Aorta (tissue), 5 donors: Measurements from ENCODE around the gene SSRP1. TPM values are rescaled to one million over a fixed set of nuclear protein-coding genes. Genes with fewer than 3 reads are reported as not detected.

ENCODE experiments used
- ATAC-seq: fragments of 200-7000 bp; cut with Tn5 transposase; one replicate; pipeline ENCODE4 v1.9.1; 2022; ENCODE audit warnings: moderate library complexity; ENCODE audit not compliant: low FRiP score
- DNase-seq, 2 donors: peaks; one replicate each; pipeline ENCODE4 v3.0.0-alpha.2; 2020
- H3K27ac ChIP-seq, 2 donors: one replicate each; pipeline ENCODE4 v1.5.1; 2013; ENCODE audit warnings: low read length in 2 of 2, mild to moderate bottlenecking in 2 of 2, moderate library complexity in 2 of 2, control low read depth in 1 of 2, inconsistent platforms in 1 of 2, low read depth in 1 of 2
- H3K27me3 ChIP-seq, 2 donors: one replicate each; pipeline ENCODE4 v1.6.1; 2013; ENCODE audit warnings: control low read depth in 1 of 2, low read length in 1 of 2, mild to moderate bottlenecking in 1 of 2, moderate library complexity in 1 of 2; ENCODE audit not compliant: insufficient read depth in 2 of 2, control insufficient read depth in 1 of 2
- H3K36me3 ChIP-seq, 2 donors: one replicate each; pipeline ENCODE4 v1.6.1; 2013; ENCODE audit warnings: control low read depth in 1 of 2, low read length in 1 of 2, mild to moderate bottlenecking in 1 of 2; ENCODE audit not compliant: insufficient read depth in 2 of 2, control insufficient read depth in 1 of 2
- H3K4me1 ChIP-seq, 2 donors: one replicate each; pipeline ENCODE4 v1.6.1; 2013; ENCODE audit warnings: low read length in 2 of 2, control low read depth in 1 of 2, mild to moderate bottlenecking in 1 of 2, moderate library complexity in 1 of 2; ENCODE audit not compliant: insufficient read depth in 2 of 2, control insufficient read depth in 1 of 2
- H3K4me3 ChIP-seq, 2 donors: one replicate each; pipeline ENCODE4 v1.5.1; 2013; ENCODE audit warnings: low read length in 2 of 2, control low read depth in 1 of 2, mild to moderate bottlenecking in 1 of 2
- H3K9me3 ChIP-seq: one replicate; pipeline ENCODE4 v1.6.1; 2013; ENCODE audit warnings: mild to moderate bottlenecking, low read length; ENCODE audit not compliant: control insufficient read depth
- WGBS, 2 donors: extraction: QIAGEN DNeasy Blood & Tissue Kit; methylation state at CpG; one replicate each; pipeline ENCODE4 v1.1.7; 2013; 5-methylcytosine and 5-hydroxymethylcytosine counted together
- intact Hi-C, 2 donors: fragments of 100-400 bp; cut with DNase I; formaldehyde crosslinking; loops; one replicate each; pipeline versions ENCODE4 v1.14.2 to v1.15.0; 2022
- polyA plus RNA-seq, 2 donors: library from polyadenylated mRNA; stranded (reverse); fragments of 200-250 nt; gene quantifications; one replicate each; pipeline ENCODE4 v1.2.3, GENCODE V29; 2013
- total RNA-seq, 2 donors: library from RNA; stranded (reverse); fragmentation: NEBNext Ultra II Directional; extraction: Animal tissue kit (Norgen Biotek cat#: 25700); gene quantifications; one replicate each; pipeline ENCODE4 v1.2.1, GENCODE V29; 2021
- donor health status: healthy with polysubstance abuse.
- donor health status: Bipolar disorder and iron deficiency.
- donor health status: DM: no; HTN: no; CAD: no.
- donor health status: DM: no; HTN: no; CAD: no.
- donor health status: DM: yes; HTN: yes; CAD: no.

SSRP1 gene
- total and polyA plus RNA-seq, 4 donors, result 37.8 to 48.7 (median 44.0) TPM

GRCh38 chr11:57324886-57325734 lies 10.6 kb downstream of the SSRP1 start, which contains the start of gene TNKS1BP1:
Gene TNKS1BP1 (minus strand): TSS chr11:57324952. CDS start chr11:57321885, 3,067 bp downstream.
- H3K4me1 ChIP-seq, result no peaks in the 10 kb centered on the region
- no peaks in the 10 kb centered on the region for H3K9me3 ChIP-seq
- intact Hi-C loops, result loop anchor here (10.0 kb wide), 2 partner anchors 330 to 340 kb away; partner anchors contain the start of genes CLP1 (in 1 of the 2) and ZDHHC5 (in 1 of the 2)
- ATAC-seq, result peak; percentile 89
- H3K27ac ChIP-seq, result peak within 1 kb of the TSS; percentile 87 to 97
- H3K27me3 ChIP-seq, result no peaks in the 10 kb centered on the region
- peak within 1 kb of the TSS; percentile 56 to 78 for H3K4me3 ChIP-seq
- peaks cover 0 to 2% of the 10 kb centered on the region in 2 donors for H3K36me3 ChIP-seq
- DNase-seq, result peak; percentile 98 to 99
- WGBS, 2 donors, result 1% methylated on average over 49 to 61 of the region's 61 CpGs

- ATAC-seq (peak; percentile 1), DNase-seq (peak; percentile 71 to 82)
- no peaks in the 10 kb centered on the region for H3K27me3 ChIP-seq
- peak overlapping the region; percentile 56 for H3K4me3 ChIP-seq
- H3K4me1 ChIP-seq, result no peaks in the 10 kb centered on the region
- intact Hi-C loops, result loop anchor here (10.0 kb wide), 2 partner anchors 330 to 340 kb away; partner anchors contain the start of genes CLP1 (in 1 of the 2) and ZDHHC5 (in 1 of the 2)
- H3K36me3 ChIP-seq, result no peaks in the 10 kb centered on the region
- WGBS, 2 donors, result 1 to 2% methylated on average over 16 to 64 of the region's 64 CpGs
- H3K9me3 ChIP-seq, result no peaks in the 10 kb centered on the region
- peak overlapping the region; percentile 57 to 88 for H3K27ac ChIP-seq
Measured at GRCh38 chr11:57324154-57324885, 11.4 kb downstream of the SSRP1 start.

GRCh38 chr11:57323855-57324153 lies 11.9 kb downstream of the SSRP1 start:
- no peak for DNase-seq
- H3K4me1 ChIP-seq, result no peaks in the 10 kb centered on the region
- no peak for ATAC-seq
- peak overlapping the region; percentile 57 to 78 for H3K27ac ChIP-seq
- H3K9me3 ChIP-seq, result no peaks in the 10 kb centered on the region
- H3K4me3 ChIP-seq, result peak overlapping the region; percentile 56
- no peaks in the 10 kb centered on the region for H3K36me3 ChIP-seq
- WGBS, 2 donors, result 12 to 13% methylated on average over 9 of the region's 9 CpGs
- intact Hi-C loops, result loop anchor here (10.0 kb wide), 2 partner anchors 331 to 341 kb away; partner anchors contain the start of genes CLP1 (in 1 of the 2) and ZDHHC5 (in 1 of the 2)
- no peaks in the 10 kb centered on the region for H3K27me3 ChIP-seq

- intact Hi-C loops, result loop anchor here (10.0 kb wide), 2 partner anchors 331 to 341 kb away; partner anchors contain the start of genes CLP1 (in 1 of the 2) and ZDHHC5 (in 1 of the 2)
- WGBS, 2 donors, result 44 to 50% methylated on average over 3 of the region's 3 CpGs
- Histone ChIP-seq H3K4me1 (no peaks in the 10 kb centered on the region), H3K27ac (peak overlapping the region; percentile 63 to 88), H3K4me3 (peak overlapping the region; percentile 56), H3K27me3 (no peaks in the 10 kb centered on the region), H3K9me3 (no peaks in the 10 kb centered on the region), H3K36me3 (no peaks in the 10 kb centered on the region)
- peak in 1 of 2 donors; percentile 47 for DNase-seq
- ATAC-seq, result no peak
Measured at GRCh38 chr11:57323167-57323854, 12.4 kb downstream of the SSRP1 start.

- Histone ChIP-seq H3K36me3 (no peaks in the 10 kb centered on the region), H3K27ac (peak overlapping the region; percentile 63 to 88), H3K4me1 (no peaks in the 10 kb centered on the region), H3K27me3 (no peaks in the 10 kb centered on the region), H3K9me3 (no peaks in the 10 kb centered on the region), H3K4me3 (peak overlapping the region; percentile 22 to 33)
- 2 to 3% methylated on average over 13 of the region's 13 CpGs for WGBS, 2 donors
- intact Hi-C loops, result loop anchor here (10.0 kb wide), 2 partner anchors 332 to 342 kb away; partner anchors contain the start of genes CLP1 (in 1 of the 2) and ZDHHC5 (in 1 of the 2)
- ATAC-seq (peak; percentile 85), DNase-seq (peak; percentile 95)
Measured at GRCh38 chr11:57322256-57323166, 13.2 kb downstream of the SSRP1 start.

GRCh38 chr11:57321388-57322255 lies 14.1 kb downstream of the SSRP1 start:
- H3K4me3 ChIP-seq, result peak overlapping the region; percentile 22 to 33
- WGBS, 2 donors, result 10 to 11% methylated on average over 5 to 6 of the region's 6 CpGs
- no peaks in the 10 kb centered on the region for H3K9me3 ChIP-seq
- H3K4me1 ChIP-seq, result no peaks in the 10 kb centered on the region
- H3K27me3 ChIP-seq, result no peaks in the 10 kb centered on the region
- peaks cover 3 to 8% of the 10 kb centered on the region in 2 donors for H3K36me3 ChIP-seq
- intact Hi-C loops, result loop anchor here (10.0 kb wide), 2 partner anchors 333 to 343 kb away; partner anchors contain the start of genes CLP1 (in 1 of the 2) and ZDHHC5 (in 1 of the 2)
- ATAC-seq, result no peak
- H3K27ac ChIP-seq, result peak overlapping the region in 1 of 2 donors; percentile 38
- peak in 1 of 2 donors; percentile 65 for DNase-seq
